Activated T-helper 17 cell treated with anti-CD3 and anti-CD28 coated beads, Interleukin-2, amount 50 U/mL, for 72 hours (primary cell): ENCODE results near the gene KIF25. TPM values are rescaled to one million over a fixed set of nuclear protein-coding genes. Genes with fewer than 3 reads are reported as not detected.

Source experiments
- ATAC-seq: fragments of 150-1000 bp; cut with Tn5 transposase; replicated peaks from 2 replicates; pipeline ENCODE4 v1.10.0; 2021; ENCODE audit warnings: mild to moderate bottlenecking, moderate library complexity
- H3K27ac Mint-ChIP-seq: one replicate; pipeline ENCODE4 v1.8.0; 2022; ENCODE audit warnings: mixed read lengths
- H3K27me3 Mint-ChIP-seq: one replicate; pipeline ENCODE4 v1.8.0; 2022; ENCODE audit warnings: mixed read lengths
- H3K36me3 Mint-ChIP-seq: one replicate; pipeline ENCODE4 v1.8.0; 2022; ENCODE audit warnings: low read depth, mild to moderate bottlenecking, mixed read lengths
- H3K4me1 Mint-ChIP-seq: one replicate; pipeline ENCODE4 v1.8.0; 2022; ENCODE audit warnings: mixed read lengths
- H3K4me3 Mint-ChIP-seq: one replicate; pipeline ENCODE4 v1.8.0; 2022; ENCODE audit warnings: mild to moderate bottlenecking, mixed read lengths
- H3K9me3 Mint-ChIP-seq: one replicate; pipeline ENCODE4 v1.8.0; 2022; ENCODE audit warnings: mixed read lengths
- total RNA-seq, 2 donors: library from RNA; stranded (reverse); gene quantifications; one replicate each; pipeline ENCODE4 v1.2.3, GENCODE V29; 2022

KIF25 gene
- total RNA-seq, 2 donors from 2014 or later, result 1.8 TPM; not detected in 1

DNA sequence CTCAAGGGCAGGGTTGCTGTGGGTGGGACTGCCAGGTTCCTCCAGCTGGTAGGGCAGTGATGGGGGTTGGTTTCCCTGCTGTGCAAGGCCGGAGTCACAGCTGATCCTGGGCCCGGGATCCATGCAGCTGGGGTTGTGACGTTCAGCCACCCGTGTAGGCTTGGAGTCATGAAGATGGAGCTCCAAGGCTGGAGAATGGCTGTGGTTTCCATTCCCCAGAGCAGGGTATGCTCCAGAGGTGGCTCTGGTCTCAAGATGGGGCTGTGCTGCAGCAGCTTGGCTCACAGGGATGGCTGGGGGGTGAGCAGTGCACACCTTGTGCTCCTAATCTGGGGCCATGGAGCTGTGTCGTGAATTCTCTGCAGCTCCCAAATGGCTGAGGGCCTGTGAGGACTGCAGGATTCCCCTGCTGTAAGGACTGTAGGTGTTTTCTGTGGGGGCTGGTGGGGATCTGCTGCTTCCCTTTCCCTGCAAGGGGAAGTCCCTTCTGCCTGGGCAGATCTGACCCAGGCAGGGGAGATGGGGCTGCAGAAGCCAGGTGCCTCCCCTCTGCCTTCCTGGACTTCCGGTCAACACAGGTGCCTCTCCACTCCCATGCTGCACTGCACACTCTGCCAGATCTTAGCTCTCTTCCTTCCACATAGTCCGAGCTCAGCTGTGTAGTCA, 15.9 kb downstream of the KIF25 start:
- no peak overlapping the region for H3K27ac Mint-ChIP-seq
- H3K27me3 Mint-ChIP-seq, result peaks cover 11% of the 10 kb centered on the region
- no peak overlapping the region for H3K4me3 Mint-ChIP-seq
- H3K36me3 Mint-ChIP-seq, result no peaks in the 10 kb centered on the region
- H3K9me3 Mint-ChIP-seq, result peaks cover 20% of the 10 kb centered on the region
- H3K4me1 Mint-ChIP-seq, result no peaks in the 10 kb centered on the region
- ATAC-seq, result no peak

- H3K27ac Mint-ChIP-seq, result no peak overlapping the region
- H3K27me3 Mint-ChIP-seq, result peaks cover 11% of the 10 kb centered on the region
- peaks cover 20% of the 10 kb centered on the region for H3K9me3 Mint-ChIP-seq
- no peak overlapping the region for H3K4me3 Mint-ChIP-seq
- no peak for ATAC-seq
- H3K36me3 Mint-ChIP-seq, result no peaks in the 10 kb centered on the region
- no peaks in the 10 kb centered on the region for H3K4me1 Mint-ChIP-seq
Observed at GRCh38 chr6:168014428-168014827, 17.0 kb downstream of the KIF25 start.

DNA sequence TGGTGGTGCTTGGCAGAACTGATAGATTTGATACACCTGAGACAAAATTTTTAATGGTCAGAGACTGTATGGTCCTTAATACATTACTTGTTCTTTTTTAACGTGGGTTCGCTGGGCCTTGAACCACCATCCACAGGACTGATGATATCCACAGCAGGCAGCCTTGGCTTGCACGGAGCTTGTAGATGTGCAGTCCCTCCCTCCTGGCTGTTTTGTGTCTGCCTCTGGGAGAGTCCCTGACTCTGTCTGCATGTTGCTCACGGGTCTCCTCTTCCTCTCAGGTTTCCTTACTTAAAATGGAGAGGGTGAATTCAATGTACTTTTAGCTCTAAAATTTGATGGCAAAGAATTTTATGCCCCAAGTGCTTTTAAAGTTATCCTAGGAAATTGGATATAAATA, 17.5 kb downstream of the KIF25 start:
- no peak overlapping the region for H3K4me3 Mint-ChIP-seq
- no peaks in the 10 kb centered on the region for H3K36me3 Mint-ChIP-seq
- H3K4me1 Mint-ChIP-seq, result no peaks in the 10 kb centered on the region
- H3K27ac Mint-ChIP-seq, result no peak overlapping the region
- H3K9me3 Mint-ChIP-seq, result peaks cover 20% of the 10 kb centered on the region
- peaks cover 11% of the 10 kb centered on the region for H3K27me3 Mint-ChIP-seq
- no peak for ATAC-seq

- Mint-ChIP-seq H3K27me3 (peaks cover 11% of the 10 kb centered on the region), H3K27ac (no peak overlapping the region), H3K9me3 (peaks cover 15% of the 10 kb centered on the region), H3K4me1 (no peaks in the 10 kb centered on the region), H3K4me3 (no peak overlapping the region), H3K36me3 (no peaks in the 10 kb centered on the region)
- ATAC-seq, result no peak
Observed at GRCh38 chr6:168015482-168016175, 18.2 kb downstream of the KIF25 start.

GRCh38 chr6:168016176-168016620, 18.7 kb downstream of the KIF25 start:
- no peak overlapping the region for H3K27ac Mint-ChIP-seq
- H3K36me3 Mint-ChIP-seq, result no peaks in the 10 kb centered on the region
- no peak for ATAC-seq
- H3K27me3 Mint-ChIP-seq, result peaks cover 11% of the 10 kb centered on the region
- H3K4me1 Mint-ChIP-seq, result no peaks in the 10 kb centered on the region
- H3K9me3 Mint-ChIP-seq, result peaks cover 9% of the 10 kb centered on the region
- no peak overlapping the region for H3K4me3 Mint-ChIP-seq

- Mint-ChIP-seq H3K27ac (no peak overlapping the region), H3K36me3 (no peaks in the 10 kb centered on the region), H3K4me1 (no peaks in the 10 kb centered on the region), H3K9me3 (peaks cover 3% of the 10 kb centered on the region), H3K4me3 (no peak overlapping the region), H3K27me3 (peaks cover 11% of the 10 kb centered on the region)
- no peak for ATAC-seq
Observed at GRCh38 chr6:168016721-168017525, 19.5 kb downstream of the KIF25 start.

- no peak for ATAC-seq
- Mint-ChIP-seq H3K9me3 (no peaks in the 10 kb centered on the region), H3K4me1 (no peaks in the 10 kb centered on the region), H3K27me3 (peaks cover 11% of the 10 kb centered on the region), H3K4me3 (no peak overlapping the region), H3K27ac (no peak overlapping the region), H3K36me3 (no peaks in the 10 kb centered on the region)
Observed at GRCh38 chr6:168017629-168018028, 20.2 kb downstream of the KIF25 start.

DNA sequence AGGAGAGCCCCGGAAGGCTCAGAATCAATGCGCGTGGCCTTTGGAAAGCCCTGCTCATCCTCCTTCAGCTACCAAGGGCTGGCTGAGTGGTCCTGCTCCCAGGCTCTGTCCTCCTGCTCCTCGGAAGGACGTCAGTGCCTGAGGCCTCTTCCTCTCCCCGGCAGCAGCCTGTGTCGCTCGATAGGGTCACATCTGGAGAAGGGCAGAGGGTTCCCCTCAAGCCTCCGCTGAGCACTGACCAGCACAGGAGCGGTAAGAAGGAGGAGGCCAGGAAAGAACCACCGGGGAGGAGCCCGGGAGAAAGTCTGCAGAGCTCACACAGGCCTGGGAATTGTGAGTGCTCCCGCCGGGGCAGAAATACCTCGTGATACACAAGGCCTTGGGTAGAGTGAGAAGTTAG, 21.2 kb downstream of the KIF25 start:
- H3K27ac Mint-ChIP-seq, result no peak overlapping the region
- H3K36me3 Mint-ChIP-seq, result no peaks in the 10 kb centered on the region
- H3K9me3 Mint-ChIP-seq, result no peaks in the 10 kb centered on the region
- no peaks in the 10 kb centered on the region for H3K4me1 Mint-ChIP-seq
- no peak overlapping the region for H3K4me3 Mint-ChIP-seq
- ATAC-seq, result no peak
- H3K27me3 Mint-ChIP-seq, result peaks cover 11% of the 10 kb centered on the region

- no peaks in the 10 kb centered on the region for H3K36me3 Mint-ChIP-seq
- H3K27me3 Mint-ChIP-seq, result peaks cover 11% of the 10 kb centered on the region
- no peak overlapping the region for H3K27ac Mint-ChIP-seq
- ATAC-seq, result no peak
- H3K4me1 Mint-ChIP-seq, result no peaks in the 10 kb centered on the region
- H3K4me3 Mint-ChIP-seq, result no peak overlapping the region
- H3K9me3 Mint-ChIP-seq, result no peaks in the 10 kb centered on the region
Observed at GRCh38 chr6:168020242-168020641, 22.8 kb downstream of the KIF25 start.

- no peak overlapping the region for H3K4me3 Mint-ChIP-seq
- H3K4me1 Mint-ChIP-seq, result no peaks in the 10 kb centered on the region
- no peaks in the 10 kb centered on the region for H3K9me3 Mint-ChIP-seq
- H3K36me3 Mint-ChIP-seq, result no peaks in the 10 kb centered on the region
- H3K27me3 Mint-ChIP-seq, result peaks cover 15% of the 10 kb centered on the region
- no peak overlapping the region for H3K27ac Mint-ChIP-seq
- ATAC-seq, result no peak
Observed at GRCh38 chr6:168021581-168021980, 24.1 kb downstream of the KIF25 start.

GRCh38 chr6:168022488-168023321, 25.2 kb downstream of the KIF25 start:
- no peak overlapping the region for H3K4me3 Mint-ChIP-seq
- H3K27ac Mint-ChIP-seq, result no peak overlapping the region
- no peaks in the 10 kb centered on the region for H3K9me3 Mint-ChIP-seq
- peaks cover 12% of the 10 kb centered on the region for H3K27me3 Mint-ChIP-seq
- no peaks in the 10 kb centered on the region for H3K4me1 Mint-ChIP-seq
- ATAC-seq, result no peak
- no peaks in the 10 kb centered on the region for H3K36me3 Mint-ChIP-seq

GRCh38 chr6:168024951-168025510, 27.6 kb downstream of the KIF25 start:
- ATAC-seq, result no peak
- H3K9me3 Mint-ChIP-seq, result no peaks in the 10 kb centered on the region
- peaks cover 16% of the 10 kb centered on the region for H3K27me3 Mint-ChIP-seq
- no peaks in the 10 kb centered on the region for H3K36me3 Mint-ChIP-seq
- H3K4me1 Mint-ChIP-seq, result no peaks in the 10 kb centered on the region
- no peak overlapping the region for H3K4me3 Mint-ChIP-seq
- no peak overlapping the region for H3K27ac Mint-ChIP-seq

DNA sequence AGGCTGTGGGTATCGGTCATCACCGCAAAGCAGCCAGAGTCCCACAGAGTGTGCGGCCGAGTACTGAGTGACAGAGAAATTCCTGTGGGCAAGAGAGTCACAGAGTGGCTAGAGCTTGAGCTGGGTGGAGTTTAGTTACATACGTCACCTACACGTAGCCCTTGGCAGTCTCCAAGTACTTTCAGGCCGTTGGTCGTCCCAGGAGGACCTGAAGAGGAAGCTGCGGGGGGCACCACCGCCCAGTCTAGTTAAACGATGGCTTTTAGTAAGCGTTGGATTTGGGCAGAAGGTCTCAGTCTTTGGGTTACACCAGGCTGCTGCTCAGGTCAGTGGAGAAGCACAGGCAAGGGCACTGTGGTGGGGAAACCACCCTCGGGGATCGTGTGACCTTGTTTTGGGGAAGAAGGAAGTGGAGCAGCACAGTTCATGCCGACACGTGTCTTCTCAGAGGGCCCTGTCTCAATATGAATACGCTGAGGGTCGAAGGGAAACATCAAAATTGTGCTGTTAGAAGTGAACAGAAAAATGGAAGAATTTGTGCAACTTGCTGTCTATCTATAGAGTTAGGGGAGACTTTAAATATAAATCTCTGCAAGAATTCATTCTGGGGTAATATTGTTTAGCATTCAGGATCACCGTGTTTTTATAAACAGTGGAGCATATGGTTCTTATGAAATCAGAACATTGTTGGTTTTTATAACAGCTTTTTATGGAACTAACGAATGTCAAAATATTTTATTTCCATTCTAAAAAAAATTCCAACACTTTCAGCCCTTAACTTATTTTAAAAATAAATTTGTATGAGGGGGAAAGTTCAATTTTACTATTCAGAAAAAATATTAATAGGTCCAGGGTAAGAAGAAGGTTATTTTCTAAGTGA, 28.6 kb downstream of the KIF25 start:
- Mint-ChIP-seq H3K27me3 (peaks cover 16% of the 10 kb centered on the region), H3K9me3 (no peaks in the 10 kb centered on the region), H3K36me3 (no peaks in the 10 kb centered on the region), H3K4me3 (no peak overlapping the region), H3K4me1 (no peaks in the 10 kb centered on the region), H3K27ac (no peak overlapping the region)
- ATAC-seq, result peak; percentile 39
